Heart left ventricle (tissue), 16 donors: Measurements from ENCODE around the gene CLSTN2. TPM values are rescaled to one million over a fixed set of nuclear protein-coding genes. Genes with fewer than 3 reads are reported as not detected.

Experiments used
- ATAC-seq, 4 donors: fragments of 200-7000 bp; cut with Tn5 transposase; one replicate each; pipeline ENCODE4 v1.9.1; 2020 to 2022; ENCODE audit warnings: moderate library complexity in 4 of 4, mild to moderate bottlenecking in 3 of 4, moderate number of reproducible peaks in 1 of 4
- DNase-seq, 5 donors: peaks; one replicate each; pipeline ENCODE4 v3.0.0-alpha.2; 2020
- H3K27ac ChIP-seq, 12 donors: fragments of 200-600 bp; sonication (generic) in 4 of 12; one replicate each; pipeline versions ENCODE4 v1.5.0 to v1.8.0; 2016 to 2022; ENCODE audit warnings: mild to moderate bottlenecking in 2 of 12
- H3K27me3 ChIP-seq, 9 donors: fragments of 200-600 bp; sonication (generic) in 2 of 9; one replicate each; pipeline versions ENCODE4 v1.5.1 to v1.8.0; 2016 to 2022; ENCODE audit warnings: mild to moderate bottlenecking in 3 of 9
- H3K36me3 ChIP-seq, 9 donors: fragments of 200-600 bp; sonication (generic) in 2 of 9; one replicate each; pipeline versions ENCODE4 v1.5.0 to v1.8.0; 2018 to 2022; ENCODE audit warnings: mild to moderate bottlenecking in 2 of 9
- H3K4me1 ChIP-seq, 12 donors: fragments of 200-600 bp; sonication (generic) in 4 of 12; one replicate each; pipeline versions ENCODE4 v1.5.0 to v1.8.0; 2016 to 2022; ENCODE audit warnings: mild to moderate bottlenecking in 3 of 12
- H3K4me3 ChIP-seq, 12 donors: fragments of 200-600 bp; sonication (generic) in 4 of 12; one replicate each; pipeline versions ENCODE4 v1.5.0 to v1.8.0; 2017 to 2022; ENCODE audit warnings: mild to moderate bottlenecking in 9 of 12, moderate library complexity in 4 of 12
- H3K9me3 ChIP-seq, 12 donors: fragments of 200-600 bp; sonication (generic) in 4 of 12; one replicate each; pipeline versions ENCODE4 v1.5.0 to v1.8.0; 2016 to 2022; ENCODE audit warnings: mild to moderate bottlenecking in 1 of 12
- CTCF ChIP-seq, 12 donors: fragments of 200-600 bp; sonication (generic) in 4 of 12; IDR thresholded peaks; one replicate each; pipeline versions ENCODE4 v1.5.0 to v1.8.0; 2018 to 2022; ENCODE audit warnings: antibody characterized with exemption in 12 of 12, mild to moderate bottlenecking in 5 of 12
- POLR2A ChIP-seq, 2 donors: fragments of 450-650 bp; IDR thresholded peaks; one replicate each; pipeline ENCODE4 v1.6.1; 2017; ENCODE audit warnings: antibody characterized with exemption in 2 of 2, mild to moderate bottlenecking in 2 of 2, moderate library complexity in 2 of 2
- WGBS, 4 donors: extraction: QIAGEN DNeasy Blood & Tissue Kit in 2 of 4; methylation state at CpG; one replicate each; pipeline versions ENCODE4 v1.1.5 to v1.1.7; 2013 to 2018; 5-methylcytosine and 5-hydroxymethylcytosine counted together
- intact Hi-C, 10 donors: fragments of 100-400 bp; cut with DNase I; formaldehyde crosslinking; loops; one replicate each; pipeline versions ENCODE4 v1.11.1 to v1.14.2; 2022
- polyA plus RNA-seq, 2 donors: library from polyadenylated mRNA; stranded (reverse); fragments of 200-250 nt; gene quantifications; one replicate each; pipeline ENCODE4 v1.2.3, GENCODE V29; 2013
- total RNA-seq, 9 donors: library from RNA; depleted of rRNA in 2 of 9; stranded (reverse); fragments of >200 nt in 2 of 9; fragmentation: NEBNext Ultra II Directional in 3 of 9; extraction: Animal tissue kit (Norgen Biotek cat#: 25700) in 3 of 9; gene quantifications; one replicate each; pipeline versions ENCODE4 v1.1.0 to v1.2.4, GENCODE V29; 2016 to 2023
- donor health status: ischemic (EF 13 %, LVEDD 7.1; RV severe dilation, severe dysfunction).
- donor health status: healthy with polysubstance abuse.
- donor health status: DM: no; HTN: yes; CAD: no.
- donor health status: DM: no; HTN: no; CAD: no.
- donor health status: ischemic (EF 25% LVEDD 6.9; RV normal size, moderate dysfunction).
- donor health status: ischemic (EF 25% LVEDD 5.7; RV mildly dilated, moderate dysfunction).
- donor health status: healthy.
- donor health status: DM: yes; HTN: yes; CAD: no.
- donor health status: ischemic (EF 35%, LVEDD 5.7; RV mildly dilated, moderate dysfunction).
- donor health status: nonischemic (EF 11% LVEDD 7.7; RV severe dilation, severe dysfunction).
- donor health status: DM: yes; HTN: yes; CAD: no.
- donor health status: PGD.
- donor health status: ischemic (EF 29% LVEDD 5.4; RV normal size, mild dysfunction).
- donor health status: nonischemic (EF 23%, LVEDD 6.1; RV moderate dilation, normal function).

The CLSTN2 gene
- total and polyA plus RNA-seq, 11 donors: 0.69 to 7.6 (median 3.9) TPM

- no peak overlapping the region for H3K4me3 ChIP-seq
- ATAC-seq (no peak), DNase-seq (no peak)
- H3K4me1 ChIP-seq: no peaks in the 10 kb centered on the region
- intact Hi-C loops: no loop called here
- TF ChIP-seq POLR2A (IDR thresholded peaks at IDR 0.05) (no peak), CTCF (IDR thresholded peaks at IDR 0.05) (no peak)
- WGBS, 4 donors: 59 to 83% (median 69%) methylated on average over 7 to 10 of the region's 10 CpGs
- peaks cover 0 to 31% (median under 1%) of the 10 kb centered on the region in 12 donors for H3K9me3 ChIP-seq
- no peak overlapping the region for H3K27ac ChIP-seq
- H3K36me3 ChIP-seq: no peaks in the 10 kb centered on the region
- H3K27me3 ChIP-seq: peaks cover 0 to 16% (median 0%) of the 10 kb centered on the region in 9 donors
Measured at GRCh38 chr3:140521751-140522445, 586.9 kb downstream of the CLSTN2 start.

GRCh38 chr3:140522653-140523380 lies 587.8 kb downstream of the CLSTN2 start:
- Histone ChIP-seq H3K27me3 (peaks cover 0 to 16% (median 0%) of the 10 kb centered on the region in 9 donors), H3K4me1 (no peaks in the 10 kb centered on the region), H3K4me3 (no peak overlapping the region), H3K36me3 (no peaks in the 10 kb centered on the region), H3K9me3 (peaks cover 0 to 25% (median 0%) of the 10 kb centered on the region in 12 donors), H3K27ac (no peak overlapping the region)
- ATAC-seq: no peak
- WGBS, 4 donors: 74 to 81% (median 76%) methylated on average over 5 of the region's 5 CpGs
- intact Hi-C loops: no loop called here
- TF ChIP-seq CTCF (IDR thresholded peaks at IDR 0.05) (no peak), POLR2A (IDR thresholded peaks at IDR 0.05) (no peak)
- DNase-seq: no peak

GRCh38 chr3:140523600-140523999 lies 588.6 kb downstream of the CLSTN2 start:
- TF ChIP-seq CTCF (IDR thresholded peaks at IDR 0.05) (no peak), POLR2A (IDR thresholded peaks at IDR 0.05) (no peak)
- intact Hi-C loops: no loop called here
- Histone ChIP-seq H3K4me1 (no peaks in the 10 kb centered on the region), H3K4me3 (no peak overlapping the region), H3K9me3 (peaks cover 0 to 20% (median 0%) of the 10 kb centered on the region in 12 donors), H3K27me3 (peaks cover 0 to 16% (median 0%) of the 10 kb centered on the region in 9 donors), H3K36me3 (no peaks in the 10 kb centered on the region), H3K27ac (no peak overlapping the region)
- ATAC-seq (no peak), DNase-seq (no peak)
- WGBS, 4 donors: 36 to 94% (median 87%) methylated on average over 1 of the region's 1 CpG

GRCh38 chr3:140527156-140527555 lies 592.2 kb downstream of the CLSTN2 start:
- Histone ChIP-seq H3K36me3 (no peaks in the 10 kb centered on the region), H3K9me3 (peaks cover 0 to 10% (median 0%) of the 10 kb centered on the region in 12 donors), H3K4me1 (peaks cover 0 to 6% (median 0%) of the 10 kb centered on the region in 12 donors), H3K27me3 (peaks cover 0 to 11% (median 0%) of the 10 kb centered on the region in 9 donors), H3K27ac (no peak overlapping the region), H3K4me3 (no peak overlapping the region)
- no peak for TF ChIP-seq POLR2A (IDR thresholded peaks at IDR 0.05)
- no peak for TF ChIP-seq CTCF (IDR thresholded peaks at IDR 0.05)
- ATAC-seq: no peak
- no peak for DNase-seq
- intact Hi-C loops: no loop called here
